HCT116 (cell line): ENCODE data around the gene KLK12. TPM values are rescaled to one million over a fixed set of nuclear protein-coding genes. Genes with fewer than 3 reads are reported as not detected.
A peak's percentile ranks its signal among the peaks of the same experiment; 100 is the strongest.

Experiments used
- ATAC-seq: fragments of 200-7000 bp; cut with Tn5 transposase; 2 replicates; pipeline ENCODE4 v1.9.1; 2020; ENCODE audit warnings: mild to moderate bottlenecking, moderate library complexity
- BruUV-seq: library from RNA; stranded (reverse); fragments of 400-500 nt; replicated peaks from 2 replicates; lab custom pipeline; 2021; lab: Mats Ljungman, UMichigan
- CTCF ChIA-PET: fragments of 300-600 bp; sonication (Branson Sonifier 250); formaldehyde crosslinking; loops from one replicate; lab custom pipeline; 2021; ENCODE audit warnings: antibody characterized with exemption; lab: Charles Lee
- POLR2A ChIA-PET: fragments of 300-600, 350-600 bp; sonication (Branson Sonifier 250); formaldehyde crosslinking; loops from one replicate; lab custom pipeline; 2021; ENCODE audit warnings: antibody characterized with exemption; lab: Charles Lee
- RAD21 ChIA-PET, 2 experiments: fragments of 300-600 bp; sonication (Branson Sonifier 250); formaldehyde crosslinking; loops; one replicate each; lab custom pipeline; 2023; ENCODE audit warnings: low total read pairs in 2 of 2; ENCODE audit not compliant: uncharacterized antibody in 2 of 2, unreplicated experiment in 2 of 2, low non-redundant PET in 1 of 2; lab: Charles Lee
- DNase-seq: peaks from one replicate; pipeline ENCODE4 v3.0.0-alpha.2; 2010; ENCODE audit warnings: low read depth, low spot score
- H2AFZ ChIP-seq: fragments of 200-600 bp; shearing (Covaris generic), sonication (generic); 2 replicates; pipeline ENCODE4 v1.6.1; 2017; ENCODE audit warnings: low read depth, mixed run types, mixed read lengths, antibody characterized with exemption, low read length; ENCODE audit not compliant: poor library complexity, severe bottlenecking
- H3K27ac ChIP-seq: 2 replicates; pipeline ENCODE4 v1.5.1; 2012; ENCODE audit warnings: low read depth, low read length
- H3K27me3 ChIP-seq: fragments of 200-600 bp; sonication (generic); 2 replicates; pipeline ENCODE4 v1.6.1; 2016; ENCODE audit warnings: mixed run types, low read length, mixed read lengths; ENCODE audit not compliant: insufficient read depth
- H3K36me3 ChIP-seq, 2 experiments: fragments of 200-500 bp in 1 of 2; fragments of 200-600 bp in 1 of 2; sonication (Bioruptor generic) in 1 of 2; sonication (generic) in 1 of 2; 2 replicates each; pipeline versions ENCODE4 v1.5.1 to v1.6.1; 2014 to 2016; ENCODE audit warnings: low read length in 2 of 2, inconsistent platforms in 1 of 2, mixed read lengths in 1 of 2, mixed run types in 1 of 2; ENCODE audit not compliant: insufficient read depth in 2 of 2, control insufficient read depth in 1 of 2
- H3K4me1 ChIP-seq, 2 experiments: fragments of 200-600 bp in 1 of 2; sonication (generic) in 1 of 2; 2 replicates each; pipeline versions ENCODE4 v1.5.1 to v1.6.1; 2012 to 2017; ENCODE audit warnings: low read length in 2 of 2, inconsistent platforms in 1 of 2, mild to moderate bottlenecking in 1 of 2, mixed read lengths in 1 of 2, mixed run types in 1 of 2, moderate library complexity in 1 of 2; ENCODE audit not compliant: insufficient read depth in 2 of 2, control insufficient read depth in 1 of 2
- H3K4me2 ChIP-seq: fragments of 200-600 bp; sonication (generic); 2 replicates; pipeline ENCODE4 v1.6.1; 2017; ENCODE audit warnings: mixed run types, low read length, mixed read lengths
- H3K4me3 ChIP-seq, 2 experiments: fragments of 200-600 bp in 1 of 2; sonication (generic) in 1 of 2; replicated peaks in 1 of 2; 2 replicates each; pipeline ENCODE4 v1.5.1; 2011 to 2016; ENCODE audit warnings: low read length in 2 of 2, control low read depth in 1 of 2, low read depth in 1 of 2, mild to moderate bottlenecking in 1 of 2, mixed read lengths in 1 of 2, mixed run types in 1 of 2
- H3K79me2 ChIP-seq: fragments of 200-600 bp; sonication (generic); 2 replicates; pipeline ENCODE4 v1.6.1; 2017; ENCODE audit warnings: mild to moderate bottlenecking, mixed run types, low read length, moderate library complexity, mixed read lengths; ENCODE audit not compliant: insufficient read depth
- H3K9ac ChIP-seq: fragments of 200-600 bp; sonication (generic); 2 replicates; pipeline ENCODE4 v1.6.1; 2016; ENCODE audit warnings: low read length, mixed read lengths
- H3K9me2 ChIP-seq: fragments of 200-600 bp; sonication (generic), shearing (Covaris generic); 2 replicates; pipeline ENCODE4 v1.6.1; 2017; ENCODE audit warnings: mixed run types, mild to moderate bottlenecking, moderate library complexity; ENCODE audit not compliant: insufficient read depth
- H3K9me3 ChIP-seq, 2 experiments: fragments of 200-500 bp in 1 of 2; fragments of 200-600 bp in 1 of 2; sonication (Bioruptor generic) in 1 of 2; sonication (generic) in 1 of 2; 2 replicates each; pipeline ENCODE4 v1.6.1; 2014 to 2017; ENCODE audit warnings: low read length in 2 of 2, mixed read lengths in 2 of 2, inconsistent platforms in 1 of 2, low read depth in 1 of 2, mild to moderate bottlenecking in 1 of 2, mixed run types in 1 of 2, moderate library complexity in 1 of 2; ENCODE audit not compliant: control insufficient read depth in 1 of 2, insufficient read depth in 1 of 2
- H4K20me1 ChIP-seq: fragments of 200-600 bp; sonication (generic), shearing (Covaris generic); 2 replicates; pipeline ENCODE4 v1.6.1; 2017; ENCODE audit warnings: mixed run types, mild to moderate bottlenecking, moderate library complexity; ENCODE audit not compliant: insufficient read depth
- EGR1 ChIP-seq: IDR thresholded peaks from 2 replicates; pipeline ENCODE4 v1.6.1; 2012; ENCODE audit warnings: low read depth
- FOSL1 ChIP-seq: IDR thresholded peaks from 2 replicates; pipeline ENCODE4 v1.6.1; 2012; ENCODE audit warnings: low read depth
- POLR2AphosphoS5 ChIP-seq: IDR thresholded peaks from 2 replicates; pipeline ENCODE4 v1.6.1; 2011; ENCODE audit warnings: mild to moderate bottlenecking, low read depth, low read length, moderate library complexity
- RAD21 ChIP-seq: IDR thresholded peaks from 2 replicates; pipeline ENCODE4 v1.6.1; 2012; ENCODE audit warnings: low read depth, mild to moderate bottlenecking
- SIN3A ChIP-seq: IDR thresholded peaks from 2 replicates; pipeline ENCODE4 v1.6.1; 2012; ENCODE audit warnings: low read depth
- SP1 ChIP-seq: IDR thresholded peaks from 2 replicates; pipeline ENCODE4 v1.6.1; 2012; ENCODE audit warnings: low read depth
- YY1 ChIP-seq: IDR thresholded peaks from 2 replicates; pipeline ENCODE4 v1.6.1; 2011; ENCODE audit warnings: low read length, low read depth, moderate library complexity, mild to moderate bottlenecking; ENCODE audit not compliant: insufficient replicate concordance; ENCODE audit errors: extremely low read depth
- intact Hi-C: fragments of 100-400 bp; cut with micrococcal nuclease; formaldehyde crosslinking; loops from 2 replicates; pipeline ENCODE4 v1.10.0; 2022
- total RNA-seq: library from RNA; stranded (reverse); gene quantifications from one replicate; pipeline ENCODE4 v1.2.1, GENCODE V29; 2021; ENCODE audit not compliant: unreplicated experiment
- TF ChIP-seq, protein P1 (sequence below): IDR thresholded peaks from 2 replicates; pipeline ENCODE4 v1.6.1; 2012; ENCODE audit warnings: low read depth
- TF ChIP-seq, protein P2 (sequence below): IDR thresholded peaks from 2 replicates; pipeline ENCODE4 v1.6.1; 2012
- TF ChIP-seq, protein P3 (sequence below), 3 experiments: fragments of 200-600 bp in 1 of 3; sonication (generic) in 1 of 3; IDR thresholded peaks in 2 of 3; conservative IDR thresholded peaks in 1 of 3; 2 replicates each; pipeline ENCODE4 v1.5.1; 2012 to 2017; ENCODE audit warnings: low read depth in 2 of 3, low read length in 2 of 3, antibody characterized with exemption in 1 of 3, borderline replicate concordance in 1 of 3, control low read depth in 1 of 3, mild to moderate bottlenecking in 1 of 3, mixed read lengths in 1 of 3, mixed run types in 1 of 3, moderate library complexity in 1 of 3; ENCODE audit not compliant: insufficient read depth in 1 of 3

Gene KLK12
- total RNA-seq, 1 experiment from 2014 or later = not detected

DNA sequence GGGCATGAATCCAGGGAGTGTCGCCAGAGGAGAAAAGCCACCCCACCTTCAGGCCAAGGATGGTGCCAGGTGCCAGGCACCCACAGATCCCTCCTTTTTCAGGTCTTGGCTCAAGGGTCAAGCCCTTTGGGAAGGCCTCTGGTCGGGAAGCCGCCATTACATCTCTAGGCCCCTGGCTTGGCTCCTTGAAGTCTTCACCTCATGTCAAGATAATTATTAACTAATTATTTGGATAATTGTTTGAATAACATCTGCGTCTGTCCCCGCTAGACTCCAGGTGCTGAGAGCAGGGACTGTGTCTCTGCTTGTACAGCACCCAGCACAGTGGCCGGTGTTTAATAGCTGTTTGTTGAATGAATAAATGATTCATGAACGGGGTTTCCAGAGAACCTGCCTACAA, 28.9 kb upstream of the KLK12 start:
- CTCF ChIA-PET = no interaction called here
- H3K9me3 ChIP-seq = no peaks in the 10 kb centered on the region
- no TSS peak for BruUV-seq
- peak overlapping the region; percentile 74; the same call in 1 of the 2 replicates for H3K4me2 ChIP-seq
- POLR2A ChIA-PET = no interaction called here
- H3K79me2 ChIP-seq = no peaks in the 10 kb centered on the region
- H3K9me2 ChIP-seq = no peaks in the 10 kb centered on the region
- RAD21 ChIA-PET = no interaction called here
- H4K20me1 ChIP-seq = no peaks in the 10 kb centered on the region
- H3K27me3 ChIP-seq = no peaks in the 10 kb centered on the region; the same call in 1 of the 2 replicates
- no peak overlapping the region for H2AFZ ChIP-seq
- H3K4me3 ChIP-seq = no peak overlapping the region
- no peak for DNase-seq
- no peak overlapping the region for H3K9ac ChIP-seq
- no peaks in the 10 kb centered on the region for H3K36me3 ChIP-seq
- intact Hi-C loops = no loop called here
- H3K27ac ChIP-seq = no peak overlapping the region
- TF ChIP-seq SIN3A = no peak
- no peak for TF ChIP-seq RAD21
- TF ChIP-seq, protein P1, sequence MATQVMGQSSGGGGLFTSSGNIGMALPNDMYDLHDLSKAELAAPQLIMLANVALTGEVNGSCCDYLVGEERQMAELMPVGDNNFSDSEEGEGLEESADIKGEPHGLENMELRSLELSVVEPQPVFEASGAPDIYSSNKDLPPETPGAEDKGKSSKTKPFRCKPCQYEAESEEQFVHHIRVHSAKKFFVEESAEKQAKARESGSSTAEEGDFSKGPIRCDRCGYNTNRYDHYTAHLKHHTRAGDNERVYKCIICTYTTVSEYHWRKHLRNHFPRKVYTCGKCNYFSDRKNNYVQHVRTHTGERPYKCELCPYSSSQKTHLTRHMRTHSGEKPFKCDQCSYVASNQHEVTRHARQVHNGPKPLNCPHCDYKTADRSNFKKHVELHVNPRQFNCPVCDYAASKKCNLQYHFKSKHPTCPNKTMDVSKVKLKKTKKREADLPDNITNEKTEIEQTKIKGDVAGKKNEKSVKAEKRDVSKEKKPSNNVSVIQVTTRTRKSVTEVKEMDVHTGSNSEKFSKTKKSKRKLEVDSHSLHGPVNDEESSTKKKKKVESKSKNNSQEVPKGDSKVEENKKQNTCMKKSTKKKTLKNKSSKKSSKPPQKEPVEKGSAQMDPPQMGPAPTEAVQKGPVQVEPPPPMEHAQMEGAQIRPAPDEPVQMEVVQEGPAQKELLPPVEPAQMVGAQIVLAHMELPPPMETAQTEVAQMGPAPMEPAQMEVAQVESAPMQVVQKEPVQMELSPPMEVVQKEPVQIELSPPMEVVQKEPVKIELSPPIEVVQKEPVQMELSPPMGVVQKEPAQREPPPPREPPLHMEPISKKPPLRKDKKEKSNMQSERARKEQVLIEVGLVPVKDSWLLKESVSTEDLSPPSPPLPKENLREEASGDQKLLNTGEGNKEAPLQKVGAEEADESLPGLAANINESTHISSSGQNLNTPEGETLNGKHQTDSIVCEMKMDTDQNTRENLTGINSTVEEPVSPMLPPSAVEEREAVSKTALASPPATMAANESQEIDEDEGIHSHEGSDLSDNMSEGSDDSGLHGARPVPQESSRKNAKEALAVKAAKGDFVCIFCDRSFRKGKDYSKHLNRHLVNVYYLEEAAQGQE = no peak
- no peak for TF ChIP-seq EGR1
- ATAC-seq = no peak
- peaks cover 9 to 28% of the 10 kb centered on the region in 2 experiments for H3K4me1 ChIP-seq

DNA sequence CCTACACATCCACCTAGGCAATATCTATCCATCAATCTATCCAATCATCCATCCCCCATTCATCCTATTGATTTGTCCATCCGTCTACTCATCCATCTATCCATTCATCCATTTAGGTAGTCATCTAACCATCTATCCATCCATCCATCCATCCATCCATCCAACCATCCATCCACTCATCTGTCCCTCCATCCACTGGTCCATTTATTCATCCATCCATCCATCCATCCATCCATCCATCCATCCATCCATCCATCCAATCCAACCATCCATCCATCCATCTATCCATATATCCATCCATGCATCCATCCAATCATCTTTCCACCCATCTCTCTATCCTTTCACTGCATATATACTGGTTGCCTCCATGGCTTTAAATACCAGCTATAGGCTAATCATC, 26.2 kb upstream of the KLK12 start:
- no peaks in the 10 kb centered on the region for H3K79me2 ChIP-seq
- H3K4me3 ChIP-seq = no peak overlapping the region
- H3K4me2 ChIP-seq = no peak overlapping the region
- RAD21 ChIA-PET = no interaction called here
- ATAC-seq (no peak), DNase-seq (no peak)
- no peaks in the 10 kb centered on the region for H4K20me1 ChIP-seq
- no TSS peak for BruUV-seq
- no peak overlapping the region for H3K9ac ChIP-seq
- intact Hi-C loops = no loop called here
- no peak overlapping the region for H2AFZ ChIP-seq
- POLR2A ChIA-PET = no interaction called here
- no peak overlapping the region for H3K27ac ChIP-seq
- no peaks in the 10 kb centered on the region; the same call in 1 of the 2 replicates for H3K27me3 ChIP-seq
- no peaks in the 10 kb centered on the region for H3K9me2 ChIP-seq
- no peaks in the 10 kb centered on the region for H3K9me3 ChIP-seq
- CTCF ChIA-PET = interaction anchor here (0.6 kb wide), 1 partner anchor 45 kb away, joined by 3 read pairs; no protein-coding TSS in a partner anchor
- H3K4me1 ChIP-seq = peaks cover 9 to 27% of the 10 kb centered on the region in 2 experiments
- no peaks in the 10 kb centered on the region for H3K36me3 ChIP-seq
- TF ChIP-seq FOSL1 (no peak), YY1 (no peak), SP1 (no peak), POLR2AphosphoS5 (no peak)
- TF ChIP-seq, protein P2, sequence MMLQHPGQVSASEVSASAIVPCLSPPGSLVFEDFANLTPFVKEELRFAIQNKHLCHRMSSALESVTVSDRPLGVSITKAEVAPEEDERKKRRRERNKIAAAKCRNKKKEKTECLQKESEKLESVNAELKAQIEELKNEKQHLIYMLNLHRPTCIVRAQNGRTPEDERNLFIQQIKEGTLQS = no peak
- TF ChIP-seq, protein P1 = no peak
- TF ChIP-seq, protein P3, sequence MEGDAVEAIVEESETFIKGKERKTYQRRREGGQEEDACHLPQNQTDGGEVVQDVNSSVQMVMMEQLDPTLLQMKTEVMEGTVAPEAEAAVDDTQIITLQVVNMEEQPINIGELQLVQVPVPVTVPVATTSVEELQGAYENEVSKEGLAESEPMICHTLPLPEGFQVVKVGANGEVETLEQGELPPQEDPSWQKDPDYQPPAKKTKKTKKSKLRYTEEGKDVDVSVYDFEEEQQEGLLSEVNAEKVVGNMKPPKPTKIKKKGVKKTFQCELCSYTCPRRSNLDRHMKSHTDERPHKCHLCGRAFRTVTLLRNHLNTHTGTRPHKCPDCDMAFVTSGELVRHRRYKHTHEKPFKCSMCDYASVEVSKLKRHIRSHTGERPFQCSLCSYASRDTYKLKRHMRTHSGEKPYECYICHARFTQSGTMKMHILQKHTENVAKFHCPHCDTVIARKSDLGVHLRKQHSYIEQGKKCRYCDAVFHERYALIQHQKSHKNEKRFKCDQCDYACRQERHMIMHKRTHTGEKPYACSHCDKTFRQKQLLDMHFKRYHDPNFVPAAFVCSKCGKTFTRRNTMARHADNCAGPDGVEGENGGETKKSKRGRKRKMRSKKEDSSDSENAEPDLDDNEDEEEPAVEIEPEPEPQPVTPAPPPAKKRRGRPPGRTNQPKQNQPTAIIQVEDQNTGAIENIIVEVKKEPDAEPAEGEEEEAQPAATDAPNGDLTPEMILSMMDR (IDR thresholded peaks at IDR 0.05 in 2 of 3, conservative IDR thresholded peaks at IDR 0.05 in 1 of 3; ENCODE audit: borderline replicate concordance in 1 of 3, insufficient read depth in 1 of 3, low read depth in 2 of 3, low read length in 2 of 3) = no peak
